DLD1 (cell line): ENCODE results near the gene PKN2.
"Not testable (repeated sequence)": the region's sequence is repeated elsewhere in the genome, so short reads cannot be mapped to it uniquely, and the experiment has no call there.

Source experiments
- in situ Hi-C: cut with HindIII; loops from 2 replicates; pipeline ENCODE4 v1.10.0; 2017; ENCODE audit warnings: low sequenced_read_pairs

The PKN2 gene

GRCh38 chr1:88678405-88678804 lies 5.7 kb upstream of the PKN2 start:
- in situ Hi-C loops: no loop called here

- in situ Hi-C loops: no loop called here
Observed at GRCh38 chr1:88680471-88680870, 3.6 kb upstream of the PKN2 start.

GRCh38 chr1:88680911-88681622 lies 3.0 kb upstream of the PKN2 start:
- in situ Hi-C loops: no loop called here

GRCh38 chr1:88684482-88685258 lies 597 bp downstream of the PKN2 start:
- in situ Hi-C loops: no loop called here

DNA sequence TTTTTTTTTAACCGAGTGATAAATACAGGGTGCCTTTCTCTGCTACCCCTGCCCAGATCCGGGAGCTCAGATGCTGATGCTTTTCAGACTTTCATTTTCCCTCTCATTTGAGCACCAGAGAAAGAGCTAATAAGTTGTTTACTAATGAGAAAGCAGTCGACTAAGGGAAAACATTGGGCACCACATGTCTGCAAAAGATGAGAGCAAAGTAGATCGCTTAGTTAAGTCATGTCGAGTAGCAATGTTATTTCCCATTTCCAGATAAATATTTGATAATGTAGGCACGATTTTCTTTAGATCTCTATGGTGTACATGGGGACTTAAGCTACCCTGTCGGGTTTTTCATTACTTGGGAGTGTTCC lies 1.2 kb downstream of the PKN2 start:
- in situ Hi-C loops: no loop called here

DNA sequence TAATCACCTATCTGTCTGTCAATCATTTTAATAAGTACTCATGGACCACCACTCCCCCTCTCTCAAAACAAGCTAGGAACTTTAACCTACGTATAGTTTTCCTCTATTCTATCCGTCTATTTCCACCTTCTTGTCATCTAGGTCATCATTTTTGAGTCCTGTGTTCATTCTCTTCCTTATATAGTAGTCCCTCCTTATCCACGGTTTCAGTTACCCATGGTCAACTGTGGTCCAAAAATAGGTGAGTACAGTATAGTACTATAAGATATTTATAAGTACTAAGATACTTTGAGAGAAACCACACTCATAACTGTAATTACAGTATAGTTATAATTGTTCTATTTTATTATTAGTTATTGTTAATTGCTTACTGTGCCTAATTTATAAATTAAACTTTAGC lies 7.5 kb downstream of the PKN2 start:
- in situ Hi-C loops: no loop called here

DNA sequence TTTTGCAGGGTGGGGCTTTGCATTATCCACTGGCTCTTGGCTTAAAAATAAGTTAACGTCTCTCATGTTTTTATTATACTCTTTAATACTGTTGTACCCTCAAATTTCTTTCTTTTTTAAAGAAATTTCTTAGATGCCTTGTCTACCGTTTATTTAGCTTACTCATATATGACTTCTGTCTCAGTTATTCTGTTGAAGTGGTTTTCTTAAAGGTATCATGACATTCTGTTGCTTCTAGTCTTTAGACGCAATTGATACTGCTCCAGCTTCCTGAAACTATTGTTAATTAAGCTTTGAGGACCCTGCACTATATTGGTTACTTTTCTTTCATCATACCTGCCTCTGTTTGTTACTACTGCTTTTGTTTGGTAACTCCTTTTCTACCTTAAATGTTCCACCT lies 11.7 kb downstream of the PKN2 start:
- in situ Hi-C loops: no loop called here

- in situ Hi-C loops: no loop called here
Observed at GRCh38 chr1:88697503-88697902, 13.4 kb downstream of the PKN2 start.

DNA sequence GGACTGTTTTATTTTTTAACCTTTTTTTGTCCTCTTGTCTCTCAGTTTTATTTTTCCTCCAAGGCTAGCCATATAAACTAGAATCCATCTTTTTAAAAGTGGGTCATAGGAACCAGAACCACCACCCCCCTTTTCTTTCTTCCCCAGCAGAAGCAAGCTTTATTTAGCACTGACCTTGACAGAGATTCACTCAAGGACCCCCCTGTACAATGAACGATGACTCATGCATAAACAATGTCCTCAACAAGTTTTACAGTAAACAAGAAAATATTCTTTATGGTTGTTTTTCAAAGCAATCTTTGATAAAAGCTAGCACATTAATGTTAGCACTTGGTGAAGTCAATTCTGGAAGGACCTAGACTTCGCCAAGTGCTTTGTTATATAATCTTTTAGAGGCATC lies 14.1 kb downstream of the PKN2 start:
- in situ Hi-C loops: no loop called here

DNA sequence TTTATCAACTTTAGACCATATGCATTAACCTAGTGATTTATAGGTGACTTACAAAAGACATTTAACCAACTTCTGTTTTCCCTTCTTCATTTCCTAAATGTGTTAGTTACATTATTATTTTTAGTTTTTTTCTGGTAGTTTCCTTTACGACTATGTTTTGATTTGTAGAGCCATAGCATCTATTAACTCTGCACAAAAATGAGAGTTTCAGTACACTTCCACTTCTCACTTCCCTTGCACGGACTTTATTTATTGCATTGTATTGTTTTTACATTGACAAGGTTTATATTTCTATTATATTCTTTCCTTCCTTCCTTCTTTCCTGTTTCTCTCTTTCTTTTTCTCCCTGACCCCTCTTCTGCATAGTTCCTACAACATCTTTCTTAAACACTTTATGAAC lies 14.7 kb downstream of the PKN2 start:
- in situ Hi-C loops: no loop called here

GRCh38 chr1:88700425-88701013 lies 16.4 kb downstream of the PKN2 start:
- in situ Hi-C loops: no loop called here

DNA sequence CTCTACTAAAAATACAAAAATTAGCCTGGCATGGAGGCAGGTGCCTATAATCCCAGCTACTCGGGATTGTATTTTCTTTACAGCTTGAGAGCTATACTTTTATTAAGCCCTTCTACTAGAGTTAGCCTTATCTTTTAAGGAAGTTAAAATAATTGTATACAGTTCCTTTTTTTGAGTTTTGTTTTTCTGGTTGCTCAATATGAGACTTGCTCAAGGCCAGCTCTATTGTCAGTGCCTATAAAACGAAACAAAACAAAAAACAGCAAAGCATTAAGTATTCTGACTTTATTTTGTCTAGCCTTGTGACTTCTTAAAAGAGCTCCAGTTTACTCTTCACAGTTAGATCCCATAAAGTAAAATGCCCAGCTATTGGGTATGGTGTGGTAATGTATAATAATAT lies 17.2 kb downstream of the PKN2 start:
- in situ Hi-C loops: no loop called here

DNA sequence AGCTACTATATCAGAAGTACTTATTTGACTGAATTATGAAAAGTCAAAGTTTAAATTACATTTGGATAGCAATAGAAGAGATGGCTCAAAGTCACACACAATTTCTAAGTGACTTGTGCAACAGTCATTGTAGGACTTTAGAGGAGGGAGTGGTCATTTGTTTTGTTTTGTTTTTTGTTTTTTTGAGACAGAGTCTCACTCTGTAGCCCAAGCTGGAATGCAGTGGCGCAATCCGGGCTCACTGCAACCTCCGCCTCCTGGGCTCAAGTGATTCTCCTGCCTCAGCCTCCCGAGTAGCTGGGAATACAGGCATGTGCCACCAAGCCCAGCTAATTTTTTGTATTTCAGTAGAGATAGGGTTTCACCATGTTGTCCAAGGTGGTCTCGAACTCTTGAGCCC lies 17.7 kb downstream of the PKN2 start:
- in situ Hi-C loops: not testable (repeated sequence)

DNA sequence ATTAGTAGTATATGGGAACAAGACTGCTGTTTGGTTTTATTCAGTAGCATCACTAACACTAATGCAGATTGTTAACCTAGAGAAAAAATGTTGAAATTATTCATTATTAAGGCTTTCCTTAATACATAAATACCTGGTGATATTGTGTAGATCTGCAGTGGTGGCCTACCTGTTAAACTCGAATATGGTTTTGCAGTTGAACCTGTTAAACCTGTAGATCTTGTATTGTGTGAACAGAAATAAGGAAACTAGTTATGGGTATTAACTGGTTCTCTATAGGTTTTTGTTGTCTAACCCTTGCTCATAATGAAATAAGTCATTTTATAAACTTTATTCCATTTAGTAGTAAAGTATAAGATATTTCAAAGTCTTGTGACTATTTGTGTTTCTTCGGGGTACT lies 23.9 kb downstream of the PKN2 start:
- in situ Hi-C loops: no loop called here

- in situ Hi-C loops: not testable (repeated sequence)
Observed at GRCh38 chr1:88712907-88713306, 28.8 kb downstream of the PKN2 start.

DNA sequence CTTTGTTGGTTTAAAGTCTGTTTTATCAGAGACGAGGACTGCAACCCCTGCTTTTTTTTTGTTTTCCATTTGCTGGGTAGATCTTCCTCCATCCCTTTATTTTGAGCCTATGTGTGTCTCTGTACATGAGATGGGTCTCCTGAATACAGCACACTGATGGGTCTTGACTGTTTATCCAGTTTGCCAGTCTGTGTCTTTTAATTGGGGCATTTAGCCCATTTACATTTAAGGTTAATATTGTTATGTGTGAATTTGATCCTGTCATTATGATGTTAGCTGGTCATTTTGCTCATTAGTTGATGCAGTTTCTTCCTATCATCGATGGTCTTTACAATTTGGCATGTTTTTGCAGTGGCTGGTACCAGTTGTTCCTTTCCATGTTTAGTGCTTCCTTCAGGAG lies 32.5 kb downstream of the PKN2 start:
- in situ Hi-C loops: not testable (repeated sequence)

DNA sequence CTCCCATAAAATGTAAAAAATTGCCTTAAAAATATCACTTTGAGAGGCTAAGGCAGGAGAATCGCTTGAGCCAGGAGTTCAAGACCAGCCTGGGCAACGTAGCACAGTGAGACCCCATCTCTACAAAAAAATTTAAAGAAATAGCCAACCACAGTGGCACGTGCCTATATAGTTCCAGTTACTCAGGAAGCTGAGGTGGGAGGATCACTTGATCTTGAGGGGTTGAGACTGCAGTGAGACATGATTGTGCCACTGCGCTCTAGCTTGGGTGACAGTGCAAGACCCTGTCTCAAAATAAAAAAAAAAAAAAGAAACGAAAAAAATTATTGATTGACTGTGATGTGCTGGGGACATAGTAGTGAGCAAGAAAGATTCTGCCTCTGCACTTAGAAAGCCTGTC lies 38.4 kb downstream of the PKN2 start:
- in situ Hi-C loops: no loop called here

GRCh38 chr1:88726697-88727096 lies 42.6 kb downstream of the PKN2 start:
- in situ Hi-C loops: no loop called here

DNA sequence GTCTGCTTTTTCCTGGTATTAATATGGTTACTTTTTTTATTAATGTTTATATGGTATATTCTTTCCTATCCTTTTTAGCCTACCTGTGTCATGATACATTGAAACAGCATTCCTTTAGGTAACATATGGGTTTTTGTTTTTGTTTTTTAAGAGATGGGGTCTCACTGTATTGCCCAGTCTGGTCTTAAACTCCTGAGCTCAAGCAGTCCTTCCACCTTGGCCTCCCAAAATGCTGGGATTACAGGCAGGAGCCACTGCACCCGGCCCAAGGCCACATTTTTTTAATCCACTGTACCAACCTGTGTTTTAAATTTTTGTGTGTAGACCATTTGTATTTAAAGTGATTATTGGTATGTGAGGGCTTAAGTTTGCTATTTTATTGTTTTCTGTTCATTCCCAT lies 43.1 kb downstream of the PKN2 start:
- in situ Hi-C loops: no loop called here

GRCh38 chr1:88729297-88729696 lies 45.2 kb downstream of the PKN2 start:
- in situ Hi-C loops: no loop called here

DNA sequence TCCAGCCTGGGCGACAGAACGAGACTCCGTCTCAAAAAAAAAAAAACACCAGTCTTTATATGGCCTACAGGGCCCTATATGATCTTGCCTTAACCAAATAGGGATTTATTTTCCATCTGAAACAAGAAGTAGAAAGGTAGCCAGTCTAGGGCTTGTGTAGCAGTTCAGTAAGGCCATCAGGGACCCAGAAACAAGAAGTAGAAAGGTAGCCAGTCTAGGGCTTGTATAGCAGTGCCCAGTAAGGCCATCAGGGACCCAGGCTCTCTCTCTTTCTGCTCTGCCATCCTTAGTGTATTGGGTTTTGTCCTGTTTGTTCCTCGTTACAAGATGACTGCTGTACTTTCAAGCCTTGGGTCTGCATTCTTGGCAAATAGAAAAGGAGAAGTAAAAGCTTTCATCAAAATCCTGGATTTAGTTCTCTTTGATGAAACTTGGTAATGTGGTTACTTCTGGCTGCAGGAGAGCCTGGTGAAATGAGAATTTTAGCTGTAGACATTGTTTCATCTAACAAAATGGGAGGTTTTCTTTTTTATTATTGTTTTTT lies 46.1 kb downstream of the PKN2 start:
- in situ Hi-C loops: no loop called here

- in situ Hi-C loops: no loop called here
Observed at GRCh38 chr1:88730995-88731394, 46.9 kb downstream of the PKN2 start.
